Panc1 (cell line): ENCODE data around the gene PLCH1. TPM values are rescaled to one million over a fixed set of nuclear protein-coding genes. Genes with fewer than 3 reads are reported as not detected.

Experiments used
- ATAC-seq: fragments of 200-7000 bp; cut with Tn5 transposase; 2 replicates; pipeline ENCODE4 v1.9.1; 2020; ENCODE audit warnings: mild to moderate bottlenecking, moderate library complexity
- BruUV-seq: library from RNA; stranded (reverse); fragments of 400-500 nt; replicated peaks from 2 replicates; lab custom pipeline; 2021; lab: Mats Ljungman, UMichigan
- CTCF ChIA-PET: fragments of 300-600 bp; sonication (Branson Sonifier 250); formaldehyde crosslinking; loops from one replicate; lab custom pipeline; 2022; ENCODE audit warnings: antibody characterized with exemption; lab: Charles Lee
- POLR2A ChIA-PET: fragments of 300-600 bp; sonication (Branson Sonifier 250); formaldehyde crosslinking; loops from one replicate; lab custom pipeline; 2022; ENCODE audit warnings: antibody characterized with exemption; lab: Charles Lee
- DNase-seq: peaks from one replicate; pipeline ENCODE4 v3.0.0-alpha.2; 2010; ENCODE audit warnings: low read depth, low spot score
- H3K27ac ChIP-seq: 2 replicates; pipeline ENCODE4 v1.5.1; 2011; ENCODE audit warnings: mild to moderate bottlenecking, low read length, inconsistent platforms
- H3K27me3 ChIP-seq: fragments of 200-500 bp; sonication (Bioruptor generic); 2 replicates; pipeline ENCODE4 v1.6.0; 2014; ENCODE audit warnings: low read length, inconsistent platforms; ENCODE audit not compliant: control insufficient read depth, insufficient read depth
- H3K36me3 ChIP-seq: fragments of 200-500 bp; sonication (Bioruptor generic); 2 replicates; pipeline ENCODE4 v1.5.1; 2014; ENCODE audit warnings: inconsistent platforms, mild to moderate bottlenecking, low read length, moderate library complexity; ENCODE audit not compliant: control insufficient read depth, insufficient read depth
- H3K4me1 ChIP-seq: 2 replicates; pipeline ENCODE4 v1.5.1; 2011; ENCODE audit warnings: inconsistent platforms, mild to moderate bottlenecking, low read length, moderate library complexity; ENCODE audit not compliant: control insufficient read depth, insufficient read depth
- H3K4me3 ChIP-seq, 2 experiments: 2 replicates each; pipeline ENCODE4 v1.5.1; 2011 to 2012; ENCODE audit warnings: low read depth in 2 of 2, low read length in 2 of 2, mild to moderate bottlenecking in 2 of 2, inconsistent platforms in 1 of 2, moderate library complexity in 1 of 2
- H3K9me3 ChIP-seq: fragments of 200-500 bp; sonication (Bioruptor generic); 2 replicates; pipeline ENCODE4 v1.5.1; 2014; ENCODE audit warnings: low read depth, mild to moderate bottlenecking, inconsistent platforms, low read length, moderate library complexity; ENCODE audit not compliant: control insufficient read depth, insufficient read depth
- CTCF ChIP-seq: fragments of 450-650 bp; IDR thresholded peaks from 2 replicates; pipeline ENCODE4 v1.5.1; 2017; ENCODE audit warnings: mild to moderate bottlenecking
- POLR2AphosphoS5 ChIP-seq: IDR thresholded peaks from 2 replicates; pipeline ENCODE4 v1.6.1; 2012; ENCODE audit warnings: mild to moderate bottlenecking, low read depth, low read length, moderate library complexity
- SIN3A ChIP-seq: IDR thresholded peaks from 2 replicates; pipeline ENCODE4 v1.6.1; 2012; ENCODE audit warnings: low read depth, mild to moderate bottlenecking, low read length, moderate library complexity, borderline replicate concordance; ENCODE audit not compliant: insufficient read depth
- TCF7L2 ChIP-seq: IDR thresholded peaks from 2 replicates; pipeline ENCODE4 v1.6.1; 2011; ENCODE audit warnings: mild to moderate bottlenecking, low read depth, low read length, inconsistent platforms
- in situ Hi-C: cut with HindIII; loops from 2 replicates; pipeline ENCODE4 v1.10.0; 2016; ENCODE audit warnings: low sequenced_read_pairs, low pct_unique_long_range_greater_than_20kb
- intact Hi-C: fragments of 100-400 bp; cut with micrococcal nuclease; formaldehyde crosslinking; loops from one replicate; pipeline ENCODE4 v1.10.0; 2022; ENCODE audit not compliant: unreplicated experiment
- total RNA-seq: library from RNA; stranded (reverse); gene quantifications from one replicate; pipeline ENCODE4 v1.2.1, GENCODE V29; 2021; ENCODE audit not compliant: unreplicated experiment
- TF ChIP-seq, protein P1 (sequence below), 2 experiments: IDR thresholded peaks; 2 replicates each; pipeline ENCODE4 v1.6.1; 2011 to 2012; ENCODE audit warnings: low read depth in 2 of 2, control low read depth in 1 of 2, low read length in 1 of 2, mild to moderate bottlenecking in 1 of 2, moderate library complexity in 1 of 2; ENCODE audit not compliant: insufficient read depth in 1 of 2

Gene PLCH1
- total RNA-seq, 1 experiment from 2014 or later, result 0.03 TPM

- in situ Hi-C loops, result no loop called here
- H3K9me3 ChIP-seq, result peaks cover 4% of the 10 kb centered on the region; the same call in 1 of the 2 replicates
- no TSS peak for BruUV-seq
- no peaks in the 10 kb centered on the region for H3K27me3 ChIP-seq
- no peak overlapping the region for H3K4me3 ChIP-seq
- CTCF ChIA-PET, result no interaction called here
- DNase-seq, result no peak
- POLR2A ChIA-PET, result interaction anchor here (0.6 kb wide), 1 partner anchor 289 kb away, joined by 4 read pairs; no protein-coding TSS in a partner anchor
- no peaks in the 10 kb centered on the region for H3K36me3 ChIP-seq
- no peak for ATAC-seq
- H3K4me1 ChIP-seq, result no peaks in the 10 kb centered on the region
- intact Hi-C loops, result no loop called here
- no peak overlapping the region for H3K27ac ChIP-seq
- TF ChIP-seq SIN3A (no peak), TCF7L2 (no peak), POLR2AphosphoS5 (no peak), CTCF (no peak)
- TF ChIP-seq, protein P1, sequence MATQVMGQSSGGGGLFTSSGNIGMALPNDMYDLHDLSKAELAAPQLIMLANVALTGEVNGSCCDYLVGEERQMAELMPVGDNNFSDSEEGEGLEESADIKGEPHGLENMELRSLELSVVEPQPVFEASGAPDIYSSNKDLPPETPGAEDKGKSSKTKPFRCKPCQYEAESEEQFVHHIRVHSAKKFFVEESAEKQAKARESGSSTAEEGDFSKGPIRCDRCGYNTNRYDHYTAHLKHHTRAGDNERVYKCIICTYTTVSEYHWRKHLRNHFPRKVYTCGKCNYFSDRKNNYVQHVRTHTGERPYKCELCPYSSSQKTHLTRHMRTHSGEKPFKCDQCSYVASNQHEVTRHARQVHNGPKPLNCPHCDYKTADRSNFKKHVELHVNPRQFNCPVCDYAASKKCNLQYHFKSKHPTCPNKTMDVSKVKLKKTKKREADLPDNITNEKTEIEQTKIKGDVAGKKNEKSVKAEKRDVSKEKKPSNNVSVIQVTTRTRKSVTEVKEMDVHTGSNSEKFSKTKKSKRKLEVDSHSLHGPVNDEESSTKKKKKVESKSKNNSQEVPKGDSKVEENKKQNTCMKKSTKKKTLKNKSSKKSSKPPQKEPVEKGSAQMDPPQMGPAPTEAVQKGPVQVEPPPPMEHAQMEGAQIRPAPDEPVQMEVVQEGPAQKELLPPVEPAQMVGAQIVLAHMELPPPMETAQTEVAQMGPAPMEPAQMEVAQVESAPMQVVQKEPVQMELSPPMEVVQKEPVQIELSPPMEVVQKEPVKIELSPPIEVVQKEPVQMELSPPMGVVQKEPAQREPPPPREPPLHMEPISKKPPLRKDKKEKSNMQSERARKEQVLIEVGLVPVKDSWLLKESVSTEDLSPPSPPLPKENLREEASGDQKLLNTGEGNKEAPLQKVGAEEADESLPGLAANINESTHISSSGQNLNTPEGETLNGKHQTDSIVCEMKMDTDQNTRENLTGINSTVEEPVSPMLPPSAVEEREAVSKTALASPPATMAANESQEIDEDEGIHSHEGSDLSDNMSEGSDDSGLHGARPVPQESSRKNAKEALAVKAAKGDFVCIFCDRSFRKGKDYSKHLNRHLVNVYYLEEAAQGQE (IDR thresholded peaks at IDR 0.05; ENCODE audit: insufficient read depth in 1 of 2, low read depth in 2 of 2, low read length in 1 of 2), result no peak
Observed at GRCh38 chr3:155362808-155363689, 381.8 kb downstream of the PLCH1 start.

DNA sequence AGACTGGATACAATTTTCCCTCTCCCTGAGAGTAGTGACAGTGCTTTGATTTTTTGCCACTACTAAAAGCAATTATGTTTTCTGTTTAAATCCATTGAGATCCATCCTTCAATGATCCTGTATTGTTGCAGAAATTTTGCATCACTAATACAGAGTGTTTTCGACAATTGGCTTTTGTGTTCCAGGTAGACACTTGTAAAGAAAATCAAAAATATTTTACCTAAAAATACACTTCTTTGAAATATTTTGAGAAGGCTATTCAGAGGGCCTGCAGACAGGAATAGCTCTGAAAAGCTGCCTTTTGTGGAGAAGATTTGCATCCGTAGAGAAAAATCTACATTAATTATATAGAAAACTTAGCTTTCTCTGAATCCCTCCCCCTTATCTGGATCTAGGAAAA, 384.6 kb downstream of the PLCH1 start:
- in situ Hi-C loops, result no loop called here
- ATAC-seq, result no peak
- CTCF ChIA-PET, result no interaction called here

More for the DNA sequence above, 384.6 kb downstream of the PLCH1 start:
- Histone ChIP-seq H3K27me3 (no peaks in the 10 kb centered on the region), H3K36me3 (no peaks in the 10 kb centered on the region), H3K4me1 (no peaks in the 10 kb centered on the region), H3K27ac (no peak overlapping the region), H3K4me3 (no peak overlapping the region), H3K9me3 (no peaks in the 10 kb centered on the region)
- BruUV-seq, result no TSS peak
- intact Hi-C loops, result no loop called here
- no peak for DNase-seq
- POLR2A ChIA-PET, result no interaction called here
- no peak for TF ChIP-seq CTCF
- TF ChIP-seq TCF7L2, result no peak
- no peak for TF ChIP-seq POLR2AphosphoS5
- no peak for TF ChIP-seq SIN3A
- TF ChIP-seq, protein P1 (IDR thresholded peaks at IDR 0.05; ENCODE audit: insufficient read depth in 1 of 2, low read depth in 2 of 2, low read length in 1 of 2), result no peak
